H9 (cell line): ENCODE data around the gene MED10. TPM values are rescaled to one million over a fixed set of nuclear protein-coding genes. Genes with fewer than 3 reads are reported as not detected.

ENCODE experiments used
- DNase-seq: peaks from one replicate; pipeline ENCODE4 v3.0.0-alpha.2; 2017
- H2AFZ ChIP-seq: one replicate; pipeline ENCODE4 v1.6.1; 2013; ENCODE audit warnings: mild to moderate bottlenecking, low read length, control low read depth, moderate library complexity
- H2AK5ac ChIP-seq: 2 replicates; pipeline ENCODE4 v1.6.1; 2013; ENCODE audit warnings: low read length, control low read depth, mixed read lengths; ENCODE audit not compliant: insufficient read length
- H2BK120ac ChIP-seq: one replicate; pipeline ENCODE4 v1.6.1; 2013; ENCODE audit warnings: low read depth, mild to moderate bottlenecking, low read length, control low read depth, inconsistent platforms; ENCODE audit not compliant: poor library complexity, severe bottlenecking
- H2BK12ac ChIP-seq: 2 replicates; pipeline ENCODE4 v1.6.1; 2013; ENCODE audit warnings: low read length, control low read depth, mixed read lengths, low read depth; ENCODE audit not compliant: insufficient read length
- H2BK15ac ChIP-seq: 2 replicates; pipeline ENCODE4 v1.6.1; 2013; ENCODE audit warnings: low read depth, low read length, control low read depth
- H2BK20ac ChIP-seq: one replicate; pipeline ENCODE4 v1.6.1; 2013; ENCODE audit warnings: low read depth, mild to moderate bottlenecking, low read length, control low read depth, inconsistent platforms; ENCODE audit not compliant: poor library complexity, severe bottlenecking
- H2BK5ac ChIP-seq: 2 replicates; pipeline ENCODE4 v1.6.1; 2013; ENCODE audit warnings: low read length, control low read depth, mixed read lengths; ENCODE audit not compliant: insufficient read length
- H3K14ac ChIP-seq: 2 replicates; pipeline ENCODE4 v1.6.1; 2013; ENCODE audit warnings: low read length, control low read depth; ENCODE audit not compliant: insufficient read depth
- H3K18ac ChIP-seq: 2 replicates; pipeline ENCODE4 v1.6.1; 2013; ENCODE audit warnings: low read depth, mild to moderate bottlenecking, mixed read lengths, low read length, control low read depth; ENCODE audit not compliant: insufficient read length
- H3K23ac ChIP-seq: 2 replicates; pipeline ENCODE4 v1.6.1; 2013; ENCODE audit warnings: low read length, control low read depth, mixed read lengths, low read depth; ENCODE audit not compliant: insufficient read length
- H3K23me2 ChIP-seq: 2 replicates; pipeline ENCODE4 v1.6.1; 2013; ENCODE audit warnings: low read depth, mild to moderate bottlenecking, mixed read lengths, low read length, control low read depth; ENCODE audit not compliant: insufficient read length, poor library complexity, severe bottlenecking
- H3K27ac ChIP-seq: 2 replicates; pipeline ENCODE4 v1.5.1; 2013; ENCODE audit warnings: low read length, control low read depth, mixed read lengths, low read depth; ENCODE audit not compliant: insufficient read length
- H3K27me3 ChIP-seq: 2 replicates; pipeline ENCODE4 v1.6.1; 2013; ENCODE audit warnings: low read length, control low read depth, inconsistent platforms; ENCODE audit not compliant: insufficient read depth
- H3K4ac ChIP-seq: 2 replicates; pipeline ENCODE4 v1.6.1; 2013; ENCODE audit warnings: low read depth, mild to moderate bottlenecking, control low read depth, inconsistent platforms, low read length, moderate library complexity
- H3K4me1 ChIP-seq: 2 replicates; pipeline ENCODE4 v1.6.1; 2013; ENCODE audit warnings: low read length, control low read depth, inconsistent platforms; ENCODE audit not compliant: insufficient read depth
- H3K4me2 ChIP-seq: 2 replicates; pipeline ENCODE4 v1.6.1; 2013; ENCODE audit warnings: low read length, control low read depth, mixed read lengths; ENCODE audit not compliant: insufficient read length, insufficient read depth
- H3K56ac ChIP-seq: 2 replicates; pipeline ENCODE4 v1.6.1; 2013; ENCODE audit warnings: low read depth, mild to moderate bottlenecking, mixed read lengths, low read length, control low read depth; ENCODE audit not compliant: insufficient read length
- H3K79me1 ChIP-seq: 2 replicates; pipeline ENCODE4 v1.6.1; 2013; ENCODE audit warnings: low read depth, mild to moderate bottlenecking, moderate library complexity, low read length, control low read depth, inconsistent platforms; ENCODE audit not compliant: insufficient read depth, poor library complexity, severe bottlenecking
- H3K79me2 ChIP-seq: 2 replicates; pipeline ENCODE4 v1.6.1; 2013; ENCODE audit warnings: low read length, control low read depth, inconsistent platforms; ENCODE audit not compliant: insufficient read depth
- H3K9ac ChIP-seq: 2 replicates; pipeline ENCODE4 v1.6.1; 2013; ENCODE audit warnings: low read length, control low read depth, mixed read lengths; ENCODE audit not compliant: insufficient read length; ENCODE audit errors: extremely low read depth
- H3K9me3 ChIP-seq: one replicate; pipeline ENCODE4 v1.6.1; 2013; ENCODE audit warnings: low read depth, low read length, inconsistent platforms; ENCODE audit not compliant: control insufficient read depth
- H3T11ph ChIP-seq: one replicate; pipeline ENCODE4 v1.6.1; 2013; ENCODE audit warnings: mild to moderate bottlenecking, low read length, control low read depth, inconsistent platforms
- H4K20me1 ChIP-seq: one replicate; pipeline ENCODE4 v1.6.1; 2013; ENCODE audit not compliant: control insufficient read depth, insufficient read length, insufficient read depth
- H4K5ac ChIP-seq: 2 replicates; pipeline ENCODE4 v1.6.1; 2013; ENCODE audit warnings: low read depth, mild to moderate bottlenecking, mixed read lengths, low read length, control low read depth; ENCODE audit not compliant: insufficient read length
- H4K8ac ChIP-seq: replicated peaks from 2 replicates; pipeline ENCODE4 v1.6.1; 2013; ENCODE audit warnings: low read length, control low read depth, mixed read lengths, low read depth; ENCODE audit not compliant: insufficient read length
- H4K91ac ChIP-seq: 2 replicates; pipeline ENCODE4 v1.6.1; 2013; ENCODE audit warnings: low read depth, mild to moderate bottlenecking, moderate library complexity, mixed read lengths, low read length, control low read depth; ENCODE audit not compliant: insufficient read length
- H3K27ac Mint-ChIP-seq, 3 experiments: 2 replicates in 2 of 3; 3 replicates in 1 of 3; pipeline ENCODE4 v1.8.0; 2020 to 2021; ENCODE audit warnings: mixed read lengths in 3 of 3, mild to moderate bottlenecking in 1 of 3, moderate library complexity in 1 of 3
- H3K27me3 Mint-ChIP-seq: 2 replicates; pipeline ENCODE4 v1.8.0; 2021; ENCODE audit warnings: low read depth, mild to moderate bottlenecking, moderate library complexity, mixed read lengths
- H3K36me3 Mint-ChIP-seq, 3 experiments: 2 replicates in 2 of 3; 3 replicates in 1 of 3; pipeline ENCODE4 v1.8.0; 2020 to 2021; ENCODE audit warnings: low read depth in 3 of 3, mixed read lengths in 3 of 3; ENCODE audit not compliant: insufficient read depth in 1 of 3
- H3K4me1 Mint-ChIP-seq, 2 experiments: 2 replicates each; pipeline ENCODE4 v1.8.0; 2020; ENCODE audit warnings: mixed read lengths in 2 of 2
- H3K4me3 Mint-ChIP-seq, 2 experiments: 2 replicates in 1 of 2; 3 replicates in 1 of 2; pipeline ENCODE4 v1.8.0; 2020 to 2021; ENCODE audit warnings: mild to moderate bottlenecking in 2 of 2, mixed read lengths in 2 of 2, moderate library complexity in 1 of 2
- H3K9me3 Mint-ChIP-seq, 2 experiments: 2 replicates in 1 of 2; 3 replicates in 1 of 2; pipeline ENCODE4 v1.8.0; 2020; ENCODE audit warnings: mild to moderate bottlenecking in 2 of 2, mixed read lengths in 2 of 2, moderate library complexity in 1 of 2
- CTCF ChIP-seq: fragments of 200-600 bp; sonication (generic); conservative IDR thresholded peaks from 3 replicates; pipeline ENCODE4 v1.8.0; 2021; ENCODE audit warnings: antibody characterized with exemption, mild to moderate bottlenecking
- WGBS: extraction: QIAGEN DNeasy Blood & Tissue Kit; methylation state at CpG from one replicate; pipeline ENCODE4 v1.1.7; 2013; ENCODE audit warnings: missing lambda C conversion rate, low lambda C conversion rate, mixed read lengths; ENCODE audit not compliant: insufficient read length; ENCODE audit errors: extremely low coverage; 5-methylcytosine and 5-hydroxymethylcytosine counted together
- total RNA-seq: library from RNA; stranded (reverse); gene quantifications from 2 replicates; pipeline ENCODE4 v1.2.1, GENCODE V29; 2021

MED10 gene
- total RNA-seq, 1 experiment from 2014 or later = 35.3 TPM

GRCh38 chr5:6393596-6394194 lies 15.3 kb upstream of the MED10 start:
- H4K5ac ChIP-seq = no peak overlapping the region
- H4K8ac ChIP-seq = no peak overlapping the region
- H3K4ac ChIP-seq = no peak overlapping the region
- no peaks in the 10 kb centered on the region for H3K27me3 ChIP-seq
- WGBS = no CpG with 5 or more reads among the region's 2 CpGs
- peaks cover 44% of the 10 kb centered on the region for H3K27me3 Mint-ChIP-seq
- H2BK12ac ChIP-seq = no peak overlapping the region
- H3K23ac ChIP-seq = no peak overlapping the region
- peaks cover 5 to 8% of the 10 kb centered on the region in 2 experiments; a peak in 3 of 5 replicates for H3K9me3 Mint-ChIP-seq
- H2AK5ac ChIP-seq = no peak overlapping the region
- no peaks in the 10 kb centered on the region for H4K20me1 ChIP-seq
- no peak overlapping the region for H2BK20ac ChIP-seq
- H3T11ph ChIP-seq = no peak overlapping the region
- no peaks in the 10 kb centered on the region for H3K36me3 Mint-ChIP-seq
- H3K9me3 ChIP-seq = no peaks in the 10 kb centered on the region
- no peak for TF ChIP-seq CTCF
- no peak overlapping the region for H3K4me3 Mint-ChIP-seq
- no peak overlapping the region for H3K56ac ChIP-seq
- 0 out of 4 replicates have a peak, but pooled peaks cover 0 to 2% of the 10 kb centered on the region in 2 experiments for H3K4me1 Mint-ChIP-seq
- no peak overlapping the region for H2AFZ ChIP-seq
- H2BK5ac ChIP-seq = no peak overlapping the region
- H3K23me2 ChIP-seq = no peaks in the 10 kb centered on the region
- no peaks in the 10 kb centered on the region for H3K4me1 ChIP-seq
- H3K79me1 ChIP-seq = no peaks in the 10 kb centered on the region
- no peak overlapping the region for H4K91ac ChIP-seq
- H3K4me2 ChIP-seq = no peak overlapping the region
- no peaks in the 10 kb centered on the region for H3K79me2 ChIP-seq
- no peak overlapping the region for H3K27ac Mint-ChIP-seq
- DNase-seq = no peak
- H3K18ac ChIP-seq = no peak overlapping the region
- H3K14ac ChIP-seq = no peak overlapping the region
- H2BK15ac ChIP-seq = no peak overlapping the region
- no peak overlapping the region for H3K9ac ChIP-seq
- no peak overlapping the region for H3K27ac ChIP-seq
- no peak overlapping the region for H2BK120ac ChIP-seq
